Astrocyte (in vitro differentiated cells and primary cell): ENCODE results near the gene MACC1. TPM values are rescaled to one million over a fixed set of nuclear protein-coding genes. Genes with fewer than 3 reads are reported as not detected.

ENCODE experiments used
- DNase-seq: peaks from one replicate; pipeline ENCODE4 v3.0.0-alpha.2; 2010; ENCODE audit warnings: low read depth
- FAIRE-seq: peaks from 2 replicates; lab custom pipeline; 2011; peaks lifted over from hg19 to GRCh38; lab: Jason Lieb, UNC
- H2AFZ ChIP-seq: 2 replicates; pipeline ENCODE4 v1.6.0; 2012; ENCODE audit warnings: low read depth, low read length, inconsistent platforms
- H3K27ac ChIP-seq: 2 replicates; pipeline ENCODE4 v1.5.1; 2011; ENCODE audit warnings: low read depth, low read length, inconsistent platforms
- H3K27me3 ChIP-seq: 2 replicates; pipeline ENCODE4 v1.6.0; 2011; ENCODE audit warnings: low read length, inconsistent platforms; ENCODE audit not compliant: insufficient read depth
- H3K36me3 ChIP-seq: 2 replicates; pipeline ENCODE4 v1.5.1; 2011; ENCODE audit warnings: low read length, inconsistent platforms; ENCODE audit not compliant: insufficient read depth
- H3K4me1 ChIP-seq: 2 replicates; pipeline ENCODE4 v1.5.1; 2011; ENCODE audit warnings: low read length, inconsistent platforms; ENCODE audit not compliant: insufficient read depth
- H3K4me2 ChIP-seq: 2 replicates; pipeline ENCODE4 v1.6.0; 2012; ENCODE audit warnings: low read length, inconsistent platforms
- H3K4me3 ChIP-seq: 2 replicates; pipeline ENCODE4 v1.5.1; 2011; ENCODE audit warnings: low read depth, mild to moderate bottlenecking, low read length, inconsistent platforms; ENCODE audit not compliant: insufficient read depth
- H3K79me2 ChIP-seq: 2 replicates; pipeline ENCODE4 v1.6.0; 2012; ENCODE audit warnings: mild to moderate bottlenecking, low read length, inconsistent platforms; ENCODE audit not compliant: insufficient read depth
- H3K9ac ChIP-seq: 2 replicates; pipeline ENCODE4 v1.6.0; 2012; ENCODE audit warnings: mild to moderate bottlenecking, low read length, inconsistent platforms
- H3K9me3 ChIP-seq: 2 replicates; pipeline ENCODE4 v1.5.1; 2012; ENCODE audit warnings: low read depth, mild to moderate bottlenecking, low read length, inconsistent platforms; ENCODE audit not compliant: insufficient read depth
- H4K20me1 ChIP-seq: 2 replicates; pipeline ENCODE4 v1.6.0; 2012; ENCODE audit warnings: low read length, inconsistent platforms; ENCODE audit not compliant: insufficient read depth
- H3K27ac Mint-ChIP-seq: one replicate; pipeline ENCODE4 v1.8.0; 2021; ENCODE audit warnings: mild to moderate bottlenecking, mixed read lengths; ENCODE audit not compliant: unreplicated experiment
- H3K27me3 Mint-ChIP-seq: one replicate; pipeline ENCODE4 v1.8.0; 2021; ENCODE audit warnings: low read depth, mixed read lengths; ENCODE audit not compliant: unreplicated experiment
- H3K36me3 Mint-ChIP-seq: one replicate; pipeline ENCODE4 v1.8.0; 2021; ENCODE audit warnings: low read depth, mixed read lengths; ENCODE audit not compliant: unreplicated experiment
- H3K4me1 Mint-ChIP-seq: one replicate; pipeline ENCODE4 v1.8.0; 2021; ENCODE audit warnings: low read depth, mixed read lengths; ENCODE audit not compliant: unreplicated experiment
- H3K4me3 Mint-ChIP-seq: one replicate; pipeline ENCODE4 v1.8.0; 2021; ENCODE audit warnings: mild to moderate bottlenecking, moderate library complexity, mixed read lengths; ENCODE audit not compliant: unreplicated experiment
- H3K9me3 Mint-ChIP-seq: one replicate; pipeline ENCODE4 v1.8.0; 2021; ENCODE audit warnings: mild to moderate bottlenecking, mixed read lengths; ENCODE audit not compliant: unreplicated experiment
- CTCF ChIP-seq: IDR thresholded peaks from 2 replicates; pipeline ENCODE4 v1.5.1; 2011; ENCODE audit warnings: low read depth, mild to moderate bottlenecking, inconsistent platforms, low read length, moderate library complexity; ENCODE audit not compliant: insufficient read depth
- EZH2 ChIP-seq: IDR thresholded peaks from 2 replicates; pipeline ENCODE4 v1.6.1; 2012; ENCODE audit warnings: mild to moderate bottlenecking, low read length, inconsistent platforms; ENCODE audit not compliant: insufficient read depth
- total RNA-seq: library from RNA; stranded (reverse); gene quantifications from 2 replicates; pipeline ENCODE4 v1.2.1, GENCODE V29; 2021

MACC1 gene
- total RNA-seq, 1 donor from 2014 or later: 2.0 TPM

GRCh38 chr7:20203316-20203715 lies 13.9 kb downstream of the MACC1 start:
- H3K9me3 ChIP-seq: no peaks in the 10 kb centered on the region
- H3K36me3 Mint-ChIP-seq: no peaks in the 10 kb centered on the region
- TF ChIP-seq EZH2: no peak
- no peak for TF ChIP-seq CTCF
- no peak overlapping the region for H2AFZ ChIP-seq
- no peaks in the 10 kb centered on the region for H3K27me3 Mint-ChIP-seq
- H4K20me1 ChIP-seq: no peaks in the 10 kb centered on the region
- no peaks in the 10 kb centered on the region for H3K36me3 ChIP-seq
- H3K9ac ChIP-seq: no peak overlapping the region
- DNase-seq (no peak), FAIRE-seq (no peak)
- H3K27me3 ChIP-seq: no peaks in the 10 kb centered on the region
- H3K4me1 Mint-ChIP-seq: peaks cover 17% of the 10 kb centered on the region
- no peak overlapping the region for H3K4me3 Mint-ChIP-seq
- no peak overlapping the region for H3K4me3 ChIP-seq
- peaks cover 8% of the 10 kb centered on the region for H3K4me1 ChIP-seq
- peaks cover 5% of the 10 kb centered on the region for H3K9me3 Mint-ChIP-seq
- no peak overlapping the region for H3K27ac ChIP-seq
- no peak overlapping the region for H3K4me2 ChIP-seq
- no peaks in the 10 kb centered on the region for H3K79me2 ChIP-seq
- H3K27ac Mint-ChIP-seq: no peak overlapping the region

- no peaks in the 10 kb centered on the region for H3K36me3 Mint-ChIP-seq
- DNase-seq: no peak
- H3K4me1 Mint-ChIP-seq: peaks cover 17% of the 10 kb centered on the region
- no peaks in the 10 kb centered on the region for H3K9me3 ChIP-seq
- no peak for FAIRE-seq
- peaks cover 8% of the 10 kb centered on the region for H3K4me1 ChIP-seq
- H3K4me3 ChIP-seq: no peak overlapping the region
- H3K27me3 ChIP-seq: no peaks in the 10 kb centered on the region
- no peak overlapping the region for H2AFZ ChIP-seq
- H3K36me3 ChIP-seq: no peaks in the 10 kb centered on the region
- TF ChIP-seq CTCF (no peak), EZH2 (no peak)
- H3K27ac Mint-ChIP-seq: peak overlapping the region; percentile 34
- no peak overlapping the region for H3K4me2 ChIP-seq
- no peak overlapping the region for H3K4me3 Mint-ChIP-seq
- no peaks in the 10 kb centered on the region for H3K9me3 Mint-ChIP-seq
- H3K9ac ChIP-seq: no peak overlapping the region
- H4K20me1 ChIP-seq: no peaks in the 10 kb centered on the region
- H3K27me3 Mint-ChIP-seq: no peaks in the 10 kb centered on the region
- no peak overlapping the region for H3K27ac ChIP-seq
- H3K79me2 ChIP-seq: no peaks in the 10 kb centered on the region
Measured at GRCh38 chr7:20201380-20201779, 15.8 kb downstream of the MACC1 start.

GRCh38 chr7:20200971-20201370 lies 16.2 kb downstream of the MACC1 start:
- no peaks in the 10 kb centered on the region for H3K27me3 Mint-ChIP-seq
- peaks cover 17% of the 10 kb centered on the region for H3K4me1 Mint-ChIP-seq
- no peak overlapping the region for H3K4me3 ChIP-seq
- FAIRE-seq (no peak), DNase-seq (no peak)
- H3K9me3 Mint-ChIP-seq: no peaks in the 10 kb centered on the region
- peaks cover 8% of the 10 kb centered on the region for H3K4me1 ChIP-seq
- H3K36me3 ChIP-seq: no peaks in the 10 kb centered on the region
- H3K4me2 ChIP-seq: no peak overlapping the region
- H3K36me3 Mint-ChIP-seq: no peaks in the 10 kb centered on the region
- TF ChIP-seq CTCF (no peak), EZH2 (no peak)
- H2AFZ ChIP-seq: no peak overlapping the region
- H3K27me3 ChIP-seq: no peaks in the 10 kb centered on the region
- H3K79me2 ChIP-seq: no peaks in the 10 kb centered on the region
- no peaks in the 10 kb centered on the region for H4K20me1 ChIP-seq
- no peak overlapping the region for H3K4me3 Mint-ChIP-seq
- H3K27ac ChIP-seq: no peak overlapping the region
- H3K9me3 ChIP-seq: no peaks in the 10 kb centered on the region
- no peak overlapping the region for H3K9ac ChIP-seq
- peak overlapping the region; percentile 34 for H3K27ac Mint-ChIP-seq
